K562 (cell line): ENCODE measurements around the gene CD101. TPM values are rescaled to one million over a fixed set of nuclear protein-coding genes. Genes with fewer than 3 reads are reported as not detected.

Source experiments
- ATAC-seq: fragments of 200-7000 bp; cut with Tn5 transposase; 3 replicates; pipeline ENCODE4 v1.9.1; 2020; ENCODE audit warnings: moderate library complexity
- BruUV-seq: library from RNA; stranded (reverse); fragments of 400-500 nt; replicated peaks from 2 replicates; lab custom pipeline; 2021; lab: Mats Ljungman, UMichigan
- CTCF ChIA-PET: fragments of 300-600 bp; formaldehyde crosslinking; extraction: SDS; loops from one replicate; lab custom pipeline; 2021; ENCODE audit warnings: low intra/inter-chr PET ratio; lab: Yijun Ruan, JAX
- POLR2A ChIA-PET: fragments of 300-600, 350-650 bp; sonication (Branson Sonifier 250); formaldehyde crosslinking; extraction: SDS; loops from one replicate; lab custom pipeline; 2021; ENCODE audit warnings: antibody characterized with exemption, inconsistent platforms; lab: Yijun Ruan, JAX
- DNase-seq, 4 experiments: peaks; one replicate each; pipeline versions ENCODE4 v3.0.0 to v3.0.0-alpha.2; 2011 to 2018; ENCODE audit warnings: low spot score in 3 of 4, mixed read lengths in 3 of 4; ENCODE audit errors: extremely low read depth in 1 of 4
- FAIRE-seq: peaks from 2 replicates; lab custom pipeline; 2011; peaks lifted over from hg19 to GRCh38; lab: Jason Lieb, UNC
- H2AFZ ChIP-seq: 2 replicates; pipeline ENCODE4 v1.6.0; 2011; ENCODE audit warnings: low read depth, low read length, control low read depth, inconsistent platforms
- H3K27ac ChIP-seq: fragments of 200-600 bp; 3 replicates; pipeline ENCODE4 v1.8.0; 2011; ENCODE audit warnings: low read depth, mild to moderate bottlenecking, control low read depth, inconsistent platforms, low read length, moderate library complexity, mixed read lengths; ENCODE audit errors: extremely low read depth
- H3K27me3 ChIP-seq, 2 experiments: fragments of 300-600 bp in 1 of 2; 2 replicates in 1 of 2; 3 replicates in 1 of 2; pipeline versions ENCODE4 v1.6.0 to v1.8.0; 2011; ENCODE audit warnings: inconsistent platforms in 2 of 2, low read length in 2 of 2, mild to moderate bottlenecking in 1 of 2, mixed read lengths in 1 of 2, moderate library complexity in 1 of 2; ENCODE audit not compliant: control insufficient read depth in 2 of 2, insufficient read depth in 2 of 2
- H3K36me3 ChIP-seq: fragments of 300-600 bp; 3 replicates; pipeline ENCODE4 v1.8.0; 2011; ENCODE audit warnings: mild to moderate bottlenecking, low read length, inconsistent platforms; ENCODE audit not compliant: control insufficient read depth, insufficient read depth
- H3K4me1 ChIP-seq, 2 experiments: fragments of 200-600 bp in 1 of 2; replicated peaks in 1 of 2; 2 replicates in 1 of 2; 3 replicates in 1 of 2; pipeline versions ENCODE4 v1.5.1 to v1.8.0; 2011; ENCODE audit warnings: inconsistent platforms in 2 of 2, low read length in 2 of 2, mild to moderate bottlenecking in 1 of 2, mixed read lengths in 1 of 2, moderate library complexity in 1 of 2; ENCODE audit not compliant: control insufficient read depth in 2 of 2, insufficient read depth in 2 of 2
- H3K4me2 ChIP-seq: 2 replicates; pipeline ENCODE4 v1.6.1; 2011; ENCODE audit warnings: low read length, control low read depth, inconsistent platforms, mixed read lengths; ENCODE audit not compliant: insufficient read depth
- H3K4me3 ChIP-seq: fragments of 200-600 bp; sonication (generic), shearing (Covaris generic); 2 replicates; pipeline ENCODE4 v1.5.1; 2016; ENCODE audit warnings: control low read depth, inconsistent platforms
- H3K79me2 ChIP-seq: fragments of 200-600 bp; 3 replicates; pipeline ENCODE4 v1.8.0; 2011; ENCODE audit warnings: low read length, inconsistent platforms; ENCODE audit not compliant: control insufficient read depth, insufficient read depth
- H3K9ac ChIP-seq, 2 experiments: 2 replicates each; pipeline versions ENCODE4 v1.6.0 to v1.6.1; 2011; ENCODE audit warnings: low read depth in 2 of 2, low read length in 2 of 2, control low read depth in 1 of 2, inconsistent platforms in 1 of 2, mild to moderate bottlenecking in 1 of 2, mixed read lengths in 1 of 2; ENCODE audit not compliant: insufficient read depth in 1 of 2
- H3K9me1 ChIP-seq: one replicate; pipeline ENCODE4 v1.6.0; 2011; ENCODE audit warnings: inconsistent platforms, mild to moderate bottlenecking, low read length, moderate library complexity; ENCODE audit not compliant: control insufficient read depth, insufficient read depth
- H3K9me3 ChIP-seq: replicated peaks from 2 replicates; pipeline ENCODE4 v1.5.1; 2011; ENCODE audit warnings: low read depth, low read length, inconsistent platforms; ENCODE audit not compliant: control insufficient read depth, insufficient read depth
- H4K20me1 ChIP-seq: replicated peaks from 2 replicates; pipeline ENCODE4 v1.6.1; 2011; ENCODE audit warnings: low read length, inconsistent platforms, mixed read lengths; ENCODE audit not compliant: control insufficient read depth, insufficient read depth
- ATF3 ChIP-seq, 2 experiments: fragments of 450-650 bp in 1 of 2; sonication (generic) in 1 of 2; formaldehyde crosslinking in 1 of 2; IDR thresholded peaks in 1 of 2; conservative IDR thresholded peaks in 1 of 2; 2 replicates each; pipeline versions ENCODE4 v1.6.1 to v1.8.1; 2016 to 2023; ENCODE audit warnings: mild to moderate bottlenecking in 2 of 2, moderate library complexity in 2 of 2, inconsistent platforms in 1 of 2, missing genetic modification reagents in 1 of 2
- CBFA2T2 ChIP-seq: fragments of 450-650 bp; conservative IDR thresholded peaks from 2 replicates; pipeline ENCODE4 v1.6.1; 2017; ENCODE audit warnings: mild to moderate bottlenecking
- CBFA2T3 ChIP-seq: fragments of 450-650 bp; IDR thresholded peaks from 2 replicates; pipeline ENCODE4 v1.6.1; 2017
- CXXC5 ChIP-seq: fragments of 250-450 bp; sonication (Bioruptor Pico); IDR thresholded peaks from 2 replicates; pipeline ENCODE4 v1.8.0; 2022; ENCODE audit warnings: inconsistent platforms, mild to moderate bottlenecking, moderate library complexity
- HOMEZ ChIP-seq: fragments of 250-450 bp; sonication (Bioruptor Pico); IDR thresholded peaks from 2 replicates; pipeline ENCODE4 v1.4.0; 2020; ENCODE audit warnings: mild to moderate bottlenecking, moderate library complexity
- MAFG ChIP-seq: fragments of 450-650 bp; conservative IDR thresholded peaks from 2 replicates; pipeline ENCODE4 v1.6.1; 2016; ENCODE audit warnings: missing genetic modification characterization, missing compliant biosample characterization
- NCOA6 ChIP-seq: fragments of 450-650 bp; IDR thresholded peaks from 2 replicates; pipeline ENCODE4 v1.6.1; 2017; ENCODE audit warnings: mild to moderate bottlenecking
- NFE2 ChIP-seq: IDR thresholded peaks from 2 replicates; pipeline ENCODE4 v1.6.1; 2014; ENCODE audit warnings: antibody characterized with exemption, low read depth
- PKNOX1 ChIP-seq: fragments of 450-650 bp; IDR thresholded peaks from 2 replicates; pipeline ENCODE4 v1.6.1; 2016
- PREB ChIP-seq: sonication (generic); formaldehyde crosslinking; IDR thresholded peaks from 2 replicates; pipeline ENCODE4 v1.8.1; 2023; ENCODE audit warnings: mild to moderate bottlenecking, missing genetic modification reagents
- RAD51 ChIP-seq: fragments of 450-650 bp; IDR thresholded peaks from 2 replicates; pipeline ENCODE4 v1.7.1; 2016; ENCODE audit warnings: low read depth, mild to moderate bottlenecking, borderline replicate concordance
- RBM14 ChIP-seq: fragments of 200-400 bp; formaldehyde crosslinking; IDR thresholded peaks from 2 replicates; pipeline ENCODE4 v1.6.1; 2018; ENCODE audit warnings: low read depth, mild to moderate bottlenecking, low read length, moderate library complexity, borderline replicate concordance; ENCODE audit not compliant: insufficient read depth
- SOX6 ChIP-seq: fragments of 450-650 bp; IDR thresholded peaks from 2 replicates; pipeline ENCODE4 v1.6.1; 2014; ENCODE audit warnings: mild to moderate bottlenecking
- TEAD4 ChIP-seq, 2 experiments: sonication (generic) in 1 of 2; formaldehyde crosslinking in 1 of 2; IDR thresholded peaks; 2 replicates each; pipeline versions ENCODE4 v1.6.1 to v1.8.0; 2012 to 2022; ENCODE audit warnings: borderline replicate concordance in 1 of 2, inconsistent platforms in 1 of 2, low read length in 1 of 2, mild to moderate bottlenecking in 1 of 2, missing genetic modification reagents in 1 of 2
- THRB ChIP-seq: fragments of 450-650 bp; formaldehyde crosslinking; conservative IDR thresholded peaks from 2 replicates; pipeline ENCODE4 v1.4.0; 2022; ENCODE audit warnings: mild to moderate bottlenecking, missing genetic modification characterization
- ZNF316 ChIP-seq: fragments of 450-650 bp; IDR thresholded peaks from 2 replicates; pipeline ENCODE4 v1.6.1; 2016
- WGBS: fragments of 100-300 bp; shearing (Covaris generic); methylation state at CpG from one replicate; pipeline ENCODE4 v1.1.6; 2016; ENCODE audit warnings: low coverage, mixed read lengths; ENCODE audit not compliant: insufficient coverage; ENCODE audit errors: missing lambda C conversion rate; 5-methylcytosine and 5-hydroxymethylcytosine counted together
- in situ Hi-C: fragments of 300-500 bp; cut with MboI; formaldehyde crosslinking; loops from 4 replicates; pipeline ENCODE4 v1.15.0; 2018; ENCODE audit warnings: inconsistent platforms, mixed read lengths
- intact Hi-C: fragments of 100-400 bp; cut with micrococcal nuclease; formaldehyde crosslinking; loops from 2 replicates; pipeline ENCODE4 v1.14.2; 2022
- polyA plus RNA-seq, 8 experiments: library from polyadenylated mRNA; depleted of rRNA in 4 of 8; stranded (reverse) in 5 of 8; unstranded in 3 of 8; fragments of >200 nt; fragmentation: Nextera tagmentation in 2 of 8; fragmentation: Illumina TruSeq in 1 of 8; extraction: Ambion mirVana in 2 of 8; extraction: Trizol in 1 of 8; gene quantifications; 2 replicates each; pipeline versions ENCODE4 v1.2.1 to v1.2.3, GENCODE V29; 2011 to 2014; ENCODE audit warnings: inconsistent platforms in 1 of 8, missing spikeins in 1 of 8
- total RNA-seq, 7 experiments: library from RNA; depleted of rRNA in 6 of 7; stranded (reverse); fragments of >200 nt in 6 of 7; fragmentation: Illumina TruSeq in 2 of 7; extraction: Trizol in 2 of 7; gene quantifications; 2 replicates each; pipeline versions ENCODE4 v1.2.1 to v1.2.3, GENCODE V29; 2011 to 2021; ENCODE audit warnings: low replicate concordance in 1 of 7

CD101 gene
- total and polyA plus RNA-seq, 9 of the 15 experiments (the other 6 are each of a cell fraction or from before 2014, with no cell fraction given), result 0.04 to 1.1 (median 0.20) TPM

GRCh38 chr1:117020526-117021156, 19.1 kb downstream of the CD101 start:
- Histone ChIP-seq H3K27me3 (peaks cover 3 to 7% of the 10 kb centered on the region in 2 experiments; a peak in 2 of 5 replicates), H3K79me2 (no peaks in the 10 kb centered on the region), H3K4me1 (peaks cover 0 to 5% of the 10 kb centered on the region in 2 experiments; a peak in 2 of 5 replicates), H3K9me3 (no peaks in the 10 kb centered on the region), H3K9ac (no peak overlapping the region), H3K36me3 (no peaks in the 10 kb centered on the region), H3K4me2 (no peak overlapping the region), H2AFZ (no peak overlapping the region), H4K20me1 (no peaks in the 10 kb centered on the region), H3K9me1 (no peaks in the 10 kb centered on the region), H3K27ac (no peak overlapping the region), H3K4me3 (no peak overlapping the region)
- BruUV-seq, result no TSS peak
- in situ Hi-C loops, result no loop called here
- no peak for FAIRE-seq
- ChIA-PET CTCF (no interaction called here), POLR2A (interaction anchor here (1.1 to 1.4 kb wide), 4 partner anchors 9 to 36 kb away, joined by 3 to 7 read pairs (median 3); no protein-coding TSS in a partner anchor)
- no peak for ATAC-seq
- 0% methylated on average over 1 of the region's 1 CpG for WGBS
- DNase-seq, result no peak
- intact Hi-C loops, result no loop called here
- TF ChIP-seq CXXC5 (CRISPR knock-in tag), result no peak
- TF ChIP-seq PREB (CRISPR knock-in tag), result no peak
- TF ChIP-seq HOMEZ (CRISPR knock-in tag), result no peak
- no peak for TF ChIP-seq TEAD4 (IDR thresholded peaks at IDR 0.05; ENCODE audit: low read length)
- TF ChIP-seq TEAD4 (CRISPR knock-in tag; IDR thresholded peaks at IDR 0.05; ENCODE audit: borderline replicate concordance), result no peak
- TF ChIP-seq CBFA2T2, result 0 out of 2 replicates have a peak, but pooled peaks have one; percentile 23
- TF ChIP-seq ATF3 (IDR thresholded peaks at IDR 0.05), result peak; percentile 45; the same call in 1 of the 2 replicates
- TF ChIP-seq ATF3 (CRISPR knock-in tag; conservative IDR thresholded peaks at IDR 0.05), result no peak
- no peak for TF ChIP-seq THRB (CRISPR knock-in tag)
- TF ChIP-seq ZNF316, result 0 out of 2 replicates have a peak, but pooled peaks have one; percentile 15
- TF ChIP-seq CBFA2T3, result peak; percentile 54
- no peak for TF ChIP-seq NCOA6
- peak; percentile 82 for TF ChIP-seq PKNOX1
- peak; percentile 37; the same call in 1 of the 2 replicates for TF ChIP-seq MAFG (tag)
- TF ChIP-seq RBM14, result no peak
- 0 out of 2 replicates have a peak, but pooled peaks have one; percentile 16 for TF ChIP-seq SOX6
- TF ChIP-seq NFE2, result peak; percentile 44; the same call in 1 of the 2 replicates
- TF ChIP-seq RAD51, result no peak
